NCI-H1092 (cell line): ENCODE measurements around the gene ZNF185.
"Not testable (repeated sequence)": the region's sequence is repeated elsewhere in the genome, so short reads cannot be mapped to it uniquely, and the experiment has no call there.

Experiments
- DNase-seq: peaks from one replicate; lab custom pipeline; 2025; lab: John Stamatoyannopoulos, UW

Gene ZNF185

DNA sequence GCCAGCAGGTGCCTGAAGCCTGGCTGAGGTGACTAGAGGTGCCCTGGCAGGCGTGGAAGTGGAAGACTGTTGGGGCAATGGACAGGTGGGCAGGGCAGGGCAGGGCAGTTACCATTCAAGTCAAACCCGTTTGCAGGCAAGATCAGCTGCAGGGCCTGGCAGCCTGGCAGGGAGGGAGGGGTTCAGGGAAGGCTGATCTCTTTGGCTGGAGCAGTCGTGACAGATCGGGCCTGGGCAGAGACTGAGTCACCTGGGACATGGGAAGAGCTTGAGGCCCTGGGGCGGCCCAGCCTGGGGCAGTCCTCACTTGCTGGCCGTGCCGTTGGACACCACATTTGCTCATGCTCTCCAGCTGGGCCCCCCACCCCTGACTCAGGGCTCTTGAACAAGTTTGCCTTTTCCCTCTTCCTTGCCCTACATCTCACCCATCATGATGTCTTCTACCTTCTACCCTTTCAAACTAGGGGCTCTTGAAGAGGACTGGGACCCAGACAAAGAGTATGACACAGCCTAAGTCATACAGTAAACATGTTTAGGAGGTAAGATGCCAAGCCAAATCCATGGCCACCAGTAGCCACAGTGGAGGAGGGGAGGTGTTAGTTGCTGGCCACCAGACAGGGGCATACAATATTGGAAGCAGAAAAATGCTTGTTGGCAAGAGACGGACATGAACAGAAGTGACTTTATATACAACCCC is 2.0 kb upstream of the ZNF185 start:
- DNase-seq: no peak

DNA sequence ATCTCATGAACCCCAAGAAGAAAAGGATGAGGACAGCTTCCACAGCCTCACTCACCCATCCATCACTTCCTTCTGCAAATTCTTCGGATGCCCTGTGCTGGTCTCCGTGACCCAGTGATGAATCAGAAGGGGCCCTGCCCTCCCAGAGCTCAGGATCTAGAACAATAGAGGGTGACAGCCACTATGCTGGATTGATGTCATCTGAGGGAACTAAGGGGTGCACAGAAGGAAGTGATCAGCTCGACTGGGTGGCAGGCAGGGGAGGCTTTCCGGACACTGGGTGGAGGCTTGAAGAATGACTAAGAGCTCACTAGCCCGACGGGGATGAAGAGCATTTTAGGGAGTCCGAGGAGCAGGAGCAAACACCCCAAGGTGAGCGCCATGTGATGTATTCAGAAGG is 1.4 kb upstream of the ZNF185 start:
- no peak for DNase-seq

DNA sequence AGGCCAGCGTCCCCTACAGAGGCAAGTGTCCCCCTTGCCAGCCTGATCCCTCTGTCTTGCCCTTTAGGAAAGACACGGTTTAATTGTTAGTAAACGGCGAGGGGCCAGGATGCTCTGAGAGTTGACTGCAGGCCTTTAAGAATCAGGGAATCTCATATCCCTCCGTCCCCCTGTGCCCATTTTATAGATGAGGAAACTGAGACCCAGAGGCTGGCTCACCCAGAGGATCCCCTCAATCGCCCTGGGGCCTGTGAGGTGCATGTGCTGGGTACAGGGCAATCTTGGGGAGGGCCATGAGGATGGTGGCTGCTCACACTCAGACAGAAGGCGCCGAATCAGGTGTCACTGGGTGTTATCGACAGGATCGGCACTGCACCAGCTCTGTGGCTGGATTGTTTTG is 575 bp downstream of the ZNF185 start:
- no peak for DNase-seq

DNA sequence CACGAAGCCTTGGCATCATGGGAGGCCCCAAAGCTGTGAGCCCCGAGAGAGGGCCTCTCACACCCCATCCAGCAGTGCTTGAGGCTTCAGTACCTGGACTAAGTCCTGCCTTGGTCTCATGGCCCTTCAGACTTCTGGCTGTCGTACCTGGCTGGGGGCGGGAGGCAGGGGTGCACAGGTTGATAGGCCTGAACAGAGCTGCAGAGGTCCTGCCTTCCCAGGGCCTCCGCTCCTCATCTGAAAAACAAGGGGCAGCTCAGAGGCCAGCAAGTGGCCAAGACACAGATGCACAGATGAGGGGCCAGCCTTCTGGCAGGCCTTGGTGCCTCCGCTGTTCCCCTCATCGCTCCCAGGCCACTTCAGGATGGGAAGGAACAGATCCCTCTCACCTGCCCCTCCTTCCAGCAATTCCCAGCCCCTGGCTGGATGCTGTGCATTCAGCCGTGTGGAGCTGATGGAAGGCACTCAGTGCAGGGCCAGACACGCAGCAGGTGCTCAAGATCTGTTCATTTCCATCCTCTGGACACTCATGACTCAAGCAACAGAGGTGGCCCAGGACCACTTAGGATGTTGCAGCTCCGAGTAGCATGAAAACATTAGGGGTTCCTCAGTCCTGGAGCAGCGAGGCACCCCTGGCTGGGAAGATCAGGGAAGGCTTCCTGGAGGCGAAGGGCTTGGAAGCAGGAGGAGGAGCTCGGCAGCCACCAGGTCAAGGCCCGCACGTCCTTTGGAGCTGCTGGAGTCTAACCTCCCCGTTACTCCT is 1.4 kb downstream of the ZNF185 start:
- DNase-seq: no peak

DNA sequence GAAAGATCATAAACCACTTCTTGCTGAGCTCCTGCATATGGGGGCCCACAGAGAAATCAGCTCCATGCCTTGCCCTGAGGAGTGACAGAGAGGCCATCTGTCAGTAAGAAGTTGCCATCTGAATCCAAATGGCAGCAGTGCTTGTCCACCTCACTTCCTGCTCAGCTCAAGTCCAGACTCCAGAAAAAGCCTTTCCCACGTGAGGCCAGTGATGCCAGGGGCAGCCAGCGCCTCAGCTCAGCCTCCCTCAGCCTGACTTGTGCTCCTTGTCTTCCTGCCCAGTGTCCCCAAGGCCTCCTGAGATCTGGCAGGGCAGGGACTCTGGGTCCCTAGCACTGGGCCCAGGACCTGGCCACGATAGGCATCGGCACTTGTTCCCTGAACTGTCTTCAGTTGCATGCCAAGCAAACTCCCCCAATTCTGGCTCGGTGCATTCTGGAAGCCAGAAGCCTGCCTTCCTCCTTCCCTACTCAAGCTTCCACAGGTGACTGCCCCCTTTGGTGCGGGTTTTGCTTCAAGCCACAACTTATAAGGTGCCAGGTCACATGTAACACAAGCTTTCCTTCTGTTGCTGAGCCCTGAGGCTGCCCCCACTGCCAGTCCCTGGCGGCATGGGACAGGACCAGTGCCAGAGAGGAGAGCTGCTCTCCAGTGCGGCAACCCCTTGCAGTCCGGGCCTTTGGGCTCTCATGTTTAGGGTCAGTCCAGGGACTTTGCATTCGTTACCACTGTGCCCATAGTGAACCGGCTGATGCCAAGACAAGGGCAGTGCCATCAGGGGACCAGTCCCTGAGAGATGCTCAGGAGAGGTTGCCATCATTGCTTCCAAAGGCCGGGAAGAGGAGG is 2.2 kb downstream of the ZNF185 start:
- DNase-seq: no peak

DNA sequence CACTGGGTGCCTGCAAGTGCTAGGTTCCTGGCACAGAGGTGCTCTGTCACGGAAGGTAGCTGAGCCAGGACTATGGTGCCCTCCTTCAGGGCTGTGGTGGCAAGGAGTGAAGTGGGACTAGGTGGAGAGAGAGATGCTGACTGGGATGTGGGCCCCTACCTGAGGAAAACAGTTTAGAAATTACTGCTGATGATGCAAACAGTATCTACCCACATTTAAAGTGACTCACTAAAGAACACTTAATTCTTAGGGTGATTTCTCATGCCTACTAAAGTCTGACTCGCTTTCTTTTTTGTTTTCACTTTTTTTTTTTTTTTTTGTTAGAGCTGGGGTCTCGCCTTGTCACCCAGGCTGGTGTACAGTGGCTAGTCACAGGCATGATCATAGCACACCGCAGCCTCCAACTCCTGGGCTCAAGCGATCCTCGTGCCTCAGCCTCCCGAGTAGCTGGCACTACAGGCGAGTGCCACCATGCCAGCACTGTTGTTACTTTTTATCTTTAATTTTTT is 3.1 kb downstream of the ZNF185 start:
- no peak for DNase-seq

DNA sequence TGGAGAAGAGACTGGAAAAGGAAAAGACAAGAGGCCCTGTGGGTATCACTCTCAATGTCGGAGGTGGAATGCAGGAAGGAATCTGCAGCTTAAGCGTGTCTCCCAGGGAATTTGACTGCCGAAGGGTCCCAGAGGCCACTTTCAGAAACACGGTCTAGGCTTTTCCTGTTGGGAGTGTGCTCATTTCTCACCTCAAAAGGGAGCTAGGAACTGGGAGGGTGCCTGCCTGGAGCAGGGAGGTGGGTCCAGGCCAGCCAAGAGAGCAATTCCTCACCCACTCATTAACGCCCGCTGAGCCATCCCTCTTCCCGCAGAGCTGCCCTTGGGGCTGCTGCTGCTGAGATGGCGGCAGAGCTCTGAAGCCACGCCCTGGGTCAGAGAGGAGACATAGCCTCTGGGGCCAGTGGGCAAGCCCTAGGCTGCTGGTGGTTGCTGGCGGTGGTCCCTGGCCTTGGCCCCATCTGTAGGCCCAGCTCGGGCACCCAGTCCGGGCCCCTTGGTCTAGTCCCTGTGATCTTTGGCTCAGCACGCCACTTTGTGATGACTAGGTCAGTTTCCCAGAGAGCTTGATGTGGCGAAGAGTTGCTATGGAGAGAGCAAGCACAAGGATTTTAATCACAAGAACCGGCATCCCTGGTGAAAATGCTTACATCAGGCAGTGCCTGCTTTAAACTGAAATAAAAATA is 4.1 kb downstream of the ZNF185 start:
- no peak for DNase-seq

DNA sequence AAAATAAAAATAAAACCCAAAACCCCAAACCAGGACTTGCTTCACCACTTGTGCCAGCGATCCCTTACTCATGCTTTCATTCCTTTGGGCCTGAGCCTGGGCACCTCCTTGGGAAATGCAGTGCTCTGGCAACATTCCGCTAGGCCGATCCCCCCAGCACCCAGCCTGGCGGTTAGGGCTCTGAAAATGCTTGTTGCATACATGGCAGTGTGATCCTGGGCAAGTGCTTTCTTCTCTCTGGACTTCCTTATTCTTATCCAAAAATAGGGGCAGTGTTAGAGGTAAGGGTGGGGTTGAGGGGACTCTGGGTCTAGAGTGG is 4.6 kb downstream of the ZNF185 start:
- no peak for DNase-seq

DNA sequence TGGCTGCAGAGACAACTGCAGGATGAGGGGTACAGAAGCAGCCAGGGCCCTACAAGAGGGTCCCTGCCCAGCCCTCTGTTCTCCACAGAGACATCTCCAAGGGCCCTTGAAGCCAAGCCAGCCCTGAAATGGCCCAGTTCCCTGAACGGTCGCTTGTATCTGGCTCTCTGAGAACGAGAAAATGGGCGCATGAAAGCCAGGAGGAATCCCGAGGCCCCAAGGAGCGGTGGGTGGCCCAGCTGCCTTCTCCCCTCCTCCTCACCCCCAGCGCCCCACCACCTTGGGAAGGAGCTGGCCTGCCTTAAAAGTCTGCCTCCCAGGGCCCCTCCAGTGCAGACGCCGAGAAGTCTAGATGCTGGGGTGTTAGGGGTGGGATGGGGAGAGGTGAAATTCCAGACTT is 5.7 kb downstream of the ZNF185 start:
- no peak for DNase-seq

DNA sequence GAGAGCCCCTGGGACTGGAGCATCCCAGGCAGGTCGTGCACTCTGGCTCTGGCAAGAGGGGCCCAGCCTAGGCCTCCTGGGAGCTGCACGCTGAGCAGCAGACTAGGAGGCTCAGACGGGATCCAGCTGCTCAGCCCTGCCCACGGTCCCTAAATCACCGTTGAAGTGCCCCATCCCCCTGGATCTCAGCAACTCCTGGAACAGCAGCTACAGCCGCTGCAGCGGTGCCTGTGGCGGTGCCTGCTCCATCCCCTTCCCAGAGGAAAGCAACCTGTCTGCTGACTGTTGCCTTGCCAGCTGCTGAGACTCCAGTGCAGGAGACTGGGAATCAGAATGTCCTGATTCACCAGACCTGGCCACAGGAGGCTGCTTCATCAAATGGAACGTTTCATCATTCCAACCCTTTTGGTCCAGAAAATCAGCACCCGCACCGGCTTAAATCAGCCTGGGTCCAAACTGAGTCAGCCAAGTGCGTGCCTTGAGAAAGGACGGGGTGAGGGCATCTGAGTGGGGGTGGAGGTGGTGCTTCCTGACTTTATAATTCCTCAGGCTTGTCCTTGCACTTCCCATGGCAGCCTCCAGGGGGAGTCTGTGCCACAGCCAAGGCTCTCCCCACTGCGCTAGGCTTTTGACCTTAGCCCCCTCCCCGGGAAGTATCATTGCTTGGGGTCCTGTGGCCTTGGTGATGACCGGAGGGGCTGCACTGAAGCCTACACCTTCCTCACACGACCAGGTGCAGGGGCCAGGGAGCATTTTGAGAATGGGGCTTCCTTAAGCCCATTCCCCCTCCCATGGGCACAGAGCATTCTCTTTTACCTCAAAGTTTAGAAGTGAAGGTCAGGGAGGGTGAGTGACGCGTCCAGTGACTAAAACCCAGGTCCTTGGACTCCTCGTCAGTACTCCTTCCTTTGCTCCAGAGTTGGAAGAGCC is 6.5 kb downstream of the ZNF185 start:
- peak; percentile 19 for DNase-seq

DNA sequence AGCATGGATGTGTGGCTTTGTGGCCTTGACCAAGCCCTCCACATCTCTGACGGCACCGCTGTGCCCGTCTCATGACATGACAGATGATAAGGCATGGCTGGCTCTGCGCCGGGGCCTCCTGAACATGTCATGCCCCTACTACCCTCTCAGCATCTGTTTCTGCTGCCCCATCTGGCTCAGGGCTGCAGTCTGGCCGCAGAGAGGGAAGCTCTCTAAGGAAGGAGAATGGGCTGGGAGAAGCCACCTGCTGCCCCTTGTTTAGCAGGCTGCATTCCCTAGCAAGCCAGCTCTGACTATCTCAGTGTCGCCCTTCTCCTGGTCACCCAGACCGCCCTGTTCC is 7.2 kb downstream of the ZNF185 start:
- no peak for DNase-seq

DNA sequence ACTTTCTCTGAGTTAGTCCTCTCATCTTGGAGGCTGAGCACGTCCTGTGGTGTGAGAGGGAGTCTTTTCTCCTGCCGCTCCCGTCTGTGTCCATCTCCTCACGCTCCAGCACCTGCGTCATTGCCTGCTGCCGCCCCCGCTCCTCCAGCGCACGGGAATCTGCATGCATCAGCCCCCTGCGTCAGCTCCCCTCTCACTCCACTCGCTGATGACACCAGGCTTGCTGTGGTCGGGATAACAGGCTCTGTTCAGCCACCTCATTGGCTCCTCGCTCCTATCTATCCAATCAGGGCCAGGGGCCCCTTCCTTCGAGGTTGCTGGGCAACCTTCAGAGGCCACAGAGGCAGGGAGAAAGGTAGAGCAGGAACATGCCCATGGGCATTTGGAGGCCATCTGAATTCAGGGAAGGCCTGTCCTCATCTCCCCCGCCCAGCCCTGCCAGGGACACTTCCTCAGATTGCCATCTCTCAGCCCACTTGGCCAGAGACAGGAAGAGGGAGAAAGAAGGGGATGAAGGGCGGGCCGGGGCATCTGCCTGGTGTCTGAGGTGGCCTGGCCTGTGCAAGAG is 9.3 kb downstream of the ZNF185 start:
- no peak for DNase-seq

DNA sequence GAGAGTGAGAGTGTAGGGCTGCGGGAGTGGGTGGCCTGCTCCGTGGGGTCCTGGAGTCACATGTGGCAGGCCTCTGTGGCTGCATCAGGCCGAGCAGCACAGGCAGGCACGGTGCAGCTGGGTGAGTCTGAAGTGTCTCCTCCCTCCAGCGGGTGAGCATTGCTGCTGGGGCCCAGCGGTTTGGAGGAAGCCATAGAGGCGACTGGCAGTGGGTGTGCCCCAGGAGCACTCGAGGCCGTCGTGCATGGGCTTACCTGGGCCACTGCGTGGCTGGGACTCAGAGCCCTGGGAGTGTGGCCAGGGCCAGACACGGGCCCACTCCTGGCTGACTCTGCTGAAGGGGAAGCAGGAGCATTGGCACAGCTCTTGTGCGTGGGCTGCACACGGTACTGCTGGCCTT is 10.6 kb downstream of the ZNF185 start:
- DNase-seq: no peak

DNA sequence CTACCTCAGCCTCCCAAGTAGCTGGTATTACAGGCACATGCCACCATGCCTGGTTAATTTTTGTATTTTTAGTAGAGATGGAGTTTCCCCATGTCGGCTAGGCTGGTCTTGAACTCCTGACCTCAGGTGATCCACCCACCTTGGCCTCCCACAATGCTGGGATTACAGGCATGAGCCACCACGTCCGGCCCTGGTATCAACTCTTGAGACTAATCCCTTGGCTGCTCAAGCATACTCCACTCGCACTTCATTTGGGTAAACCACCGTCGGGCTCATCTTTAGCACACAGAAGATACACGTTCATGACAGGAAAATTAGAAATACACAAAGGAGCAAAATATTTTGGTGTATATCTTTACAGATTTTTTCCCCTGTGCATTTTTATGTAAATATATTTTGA is 12.2 kb downstream of the ZNF185 start:
- not testable (repeated sequence) for DNase-seq

DNA sequence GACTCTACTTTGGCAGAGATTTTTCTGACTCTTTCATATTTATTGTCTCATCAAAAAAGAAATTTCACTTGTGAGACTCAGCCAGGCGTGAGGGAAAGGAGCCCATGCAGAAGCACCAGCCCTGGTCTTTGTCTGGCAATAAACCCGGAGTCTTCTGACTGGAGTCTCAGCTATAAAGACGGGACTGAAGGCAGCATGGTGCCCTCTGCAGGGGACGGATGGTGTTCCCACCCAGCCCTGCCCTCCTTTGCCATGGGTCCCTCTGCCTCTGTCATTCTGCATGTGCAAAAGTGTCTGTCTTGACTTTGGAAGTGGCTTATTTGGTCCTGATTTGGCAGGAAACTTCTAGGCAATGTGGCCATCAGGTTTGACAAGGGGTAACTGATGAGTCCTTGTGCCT is 14.2 kb downstream of the ZNF185 start:
- DNase-seq: no peak

DNA sequence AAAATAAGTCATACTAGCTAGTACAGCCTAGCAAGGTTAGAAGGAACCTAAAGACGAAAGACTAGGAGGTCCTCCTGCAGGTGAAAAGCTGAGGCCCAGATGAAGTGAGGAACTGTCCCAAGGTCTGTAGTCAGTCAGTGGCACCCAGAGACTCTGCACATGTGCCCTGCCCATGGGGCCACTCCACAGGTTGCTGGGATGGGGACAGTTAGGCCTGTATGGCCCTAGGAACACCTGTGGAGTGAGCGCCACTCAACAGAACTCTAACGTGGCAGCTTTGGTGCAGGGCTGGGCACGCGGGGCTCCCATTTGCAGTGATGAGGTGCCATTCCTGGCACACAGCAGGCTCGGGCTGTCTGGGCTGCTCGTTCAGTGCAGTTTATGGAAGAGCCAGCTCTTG is 14.8 kb downstream of the ZNF185 start:
- no peak for DNase-seq

DNA sequence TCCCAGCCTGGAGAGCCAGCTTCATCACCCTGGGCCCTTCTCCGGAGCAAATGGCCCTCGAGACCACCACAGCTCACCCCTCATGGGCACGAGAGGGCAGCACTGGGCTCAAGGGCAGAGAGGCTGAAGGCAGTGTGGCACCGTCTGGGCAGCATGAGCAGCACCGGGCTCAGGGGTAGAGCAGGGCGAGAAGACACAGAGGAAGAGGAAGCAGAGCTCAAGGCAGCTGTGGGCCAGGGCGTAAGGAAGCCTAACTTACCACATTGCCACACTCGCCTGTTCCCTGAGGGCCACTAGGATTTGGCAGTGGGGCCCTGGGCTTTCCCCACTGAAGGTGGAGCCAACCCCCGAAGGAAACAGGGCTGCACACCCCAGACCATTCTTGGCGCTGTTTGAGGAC is 15.5 kb downstream of the ZNF185 start:
- no peak for DNase-seq

DNA sequence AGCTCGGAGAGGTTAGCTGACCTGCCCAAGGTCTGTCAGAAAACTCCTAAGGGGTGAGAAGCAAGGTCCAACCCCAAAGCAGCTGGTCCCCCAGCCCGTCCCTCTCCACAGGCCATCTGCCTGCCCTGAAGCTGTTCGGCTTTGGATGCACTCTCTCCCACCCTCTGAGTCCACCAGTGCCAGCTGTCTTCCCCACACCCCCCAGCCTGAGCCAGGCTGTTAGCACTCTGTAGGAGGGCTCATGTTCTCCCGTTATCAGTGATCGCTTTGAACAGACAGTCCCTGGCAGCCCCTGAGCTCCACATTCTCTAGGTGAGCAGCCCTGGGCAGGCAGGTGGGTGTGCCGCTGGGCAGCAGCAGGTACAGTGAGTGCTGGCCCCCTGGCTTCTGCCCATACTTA is 16.0 kb downstream of the ZNF185 start:
- DNase-seq: no peak

DNA sequence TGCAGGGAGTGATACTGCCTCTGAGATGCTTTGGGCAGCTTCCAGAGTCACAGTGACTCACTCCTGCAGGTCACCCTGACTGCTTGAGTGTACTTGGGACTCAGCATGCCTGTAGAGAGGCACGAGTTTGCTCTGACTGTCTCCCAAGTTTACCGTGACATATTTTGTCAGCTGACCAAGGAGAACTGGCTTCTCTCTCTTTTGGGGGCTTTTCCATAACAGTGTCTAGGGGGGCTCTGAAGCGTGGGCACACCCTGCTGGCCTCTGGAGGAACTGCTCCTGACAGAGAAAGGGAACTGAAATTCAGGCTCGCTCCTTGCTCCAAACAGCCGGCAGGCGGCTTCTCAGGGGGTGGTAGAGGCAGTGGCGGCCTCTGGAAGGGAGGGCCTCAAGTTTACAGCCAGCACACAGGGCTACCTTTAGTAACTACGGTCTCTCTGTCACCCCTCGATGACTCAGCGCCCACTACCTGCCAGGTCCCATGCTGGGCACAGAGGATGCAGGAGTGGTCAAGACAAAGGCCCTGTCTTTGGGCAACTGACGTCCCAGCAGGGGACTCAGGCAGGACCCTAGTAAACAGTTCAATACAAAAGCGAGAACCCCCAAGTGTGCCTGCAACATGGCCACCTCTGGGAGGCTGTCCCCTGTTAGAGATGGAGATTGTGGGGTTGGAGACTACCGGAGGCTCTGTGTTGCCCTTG is 17.8 kb downstream of the ZNF185 start:
- DNase-seq: no peak
